Measurements from ENCODE around the gene SRPK2. TPM values are rescaled to one million over a fixed set of nuclear protein-coding genes. Genes with fewer than 3 reads are reported as not detected.
A peak's percentile ranks its signal among the peaks of the same experiment; 100 is the strongest.

SRPK2 gene
- total RNA-seq, 1 donor from 2014 or later: 54.1 TPM

DNA sequence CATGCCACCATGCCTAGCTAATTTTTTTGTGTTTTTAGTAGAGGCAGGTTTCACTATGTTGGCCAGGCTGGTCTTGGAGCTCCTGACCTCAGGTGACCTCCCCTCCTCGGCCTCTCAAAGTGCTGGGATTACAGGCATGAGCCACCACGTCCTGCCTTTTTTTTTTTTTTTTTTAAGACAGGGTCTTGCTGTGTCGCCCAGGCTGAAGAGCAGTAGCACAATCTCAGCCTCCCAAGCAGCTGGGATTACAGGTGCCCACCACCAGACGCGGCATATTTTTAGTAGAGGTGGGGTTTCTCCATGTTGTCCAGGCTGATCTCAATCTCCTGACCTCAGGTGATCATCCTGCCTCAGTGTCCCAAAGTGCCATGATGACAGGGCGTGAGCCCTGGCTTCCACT lies 14.4 kb upstream of the SRPK2 start:
- H2AFZ ChIP-seq (replicated peaks): no peak overlapping the region
- no peak overlapping the region for H3K4me3 Mint-ChIP-seq
- peaks cover 10% of the 10 kb centered on the region for H3K4me1 Mint-ChIP-seq
- TF ChIP-seq EZH2 (IDR thresholded peaks at IDR 0.05) (no peak), EZH2phosphoT487 (IDR thresholded peaks at IDR 0.05) (no peak)
- TF ChIP-seq, protein P1, sequence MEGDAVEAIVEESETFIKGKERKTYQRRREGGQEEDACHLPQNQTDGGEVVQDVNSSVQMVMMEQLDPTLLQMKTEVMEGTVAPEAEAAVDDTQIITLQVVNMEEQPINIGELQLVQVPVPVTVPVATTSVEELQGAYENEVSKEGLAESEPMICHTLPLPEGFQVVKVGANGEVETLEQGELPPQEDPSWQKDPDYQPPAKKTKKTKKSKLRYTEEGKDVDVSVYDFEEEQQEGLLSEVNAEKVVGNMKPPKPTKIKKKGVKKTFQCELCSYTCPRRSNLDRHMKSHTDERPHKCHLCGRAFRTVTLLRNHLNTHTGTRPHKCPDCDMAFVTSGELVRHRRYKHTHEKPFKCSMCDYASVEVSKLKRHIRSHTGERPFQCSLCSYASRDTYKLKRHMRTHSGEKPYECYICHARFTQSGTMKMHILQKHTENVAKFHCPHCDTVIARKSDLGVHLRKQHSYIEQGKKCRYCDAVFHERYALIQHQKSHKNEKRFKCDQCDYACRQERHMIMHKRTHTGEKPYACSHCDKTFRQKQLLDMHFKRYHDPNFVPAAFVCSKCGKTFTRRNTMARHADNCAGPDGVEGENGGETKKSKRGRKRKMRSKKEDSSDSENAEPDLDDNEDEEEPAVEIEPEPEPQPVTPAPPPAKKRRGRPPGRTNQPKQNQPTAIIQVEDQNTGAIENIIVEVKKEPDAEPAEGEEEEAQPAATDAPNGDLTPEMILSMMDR (IDR thresholded peaks at IDR 0.05): no peak
- no peak overlapping the region for H3K4me3 ChIP-seq
- H3F3A ChIP-seq (ENCODE audit: low read depth): no peaks in the 10 kb centered on the region
- H3K27ac Mint-ChIP-seq: no peak overlapping the region
- no peak for DNase-seq (ENCODE audit: low spot score)
- no peaks in the 10 kb centered on the region for H3K27me3 Mint-ChIP-seq (ENCODE audit: insufficient read depth, low read depth)
- H3K27ac ChIP-seq: no peak overlapping the region
- H3K4me2 ChIP-seq: no peak overlapping the region
- H3K9ac ChIP-seq: no peak overlapping the region
- no peaks in the 10 kb centered on the region for H3K79me2 ChIP-seq (ENCODE audit: low read depth)
- H3K36me3 Mint-ChIP-seq: no peaks in the 10 kb centered on the region
- H3K27me3 ChIP-seq: no peaks in the 10 kb centered on the region
- no peaks in the 10 kb centered on the region for H3K36me3 ChIP-seq
- H3K9me3 Mint-ChIP-seq: no peaks in the 10 kb centered on the region
- no peaks in the 10 kb centered on the region for H3K9me3 ChIP-seq (ENCODE audit: low read depth)
- no peaks in the 10 kb centered on the region for H3K4me1 ChIP-seq
- no peaks in the 10 kb centered on the region for H4K20me1 ChIP-seq (ENCODE audit: low read depth)

DNA sequence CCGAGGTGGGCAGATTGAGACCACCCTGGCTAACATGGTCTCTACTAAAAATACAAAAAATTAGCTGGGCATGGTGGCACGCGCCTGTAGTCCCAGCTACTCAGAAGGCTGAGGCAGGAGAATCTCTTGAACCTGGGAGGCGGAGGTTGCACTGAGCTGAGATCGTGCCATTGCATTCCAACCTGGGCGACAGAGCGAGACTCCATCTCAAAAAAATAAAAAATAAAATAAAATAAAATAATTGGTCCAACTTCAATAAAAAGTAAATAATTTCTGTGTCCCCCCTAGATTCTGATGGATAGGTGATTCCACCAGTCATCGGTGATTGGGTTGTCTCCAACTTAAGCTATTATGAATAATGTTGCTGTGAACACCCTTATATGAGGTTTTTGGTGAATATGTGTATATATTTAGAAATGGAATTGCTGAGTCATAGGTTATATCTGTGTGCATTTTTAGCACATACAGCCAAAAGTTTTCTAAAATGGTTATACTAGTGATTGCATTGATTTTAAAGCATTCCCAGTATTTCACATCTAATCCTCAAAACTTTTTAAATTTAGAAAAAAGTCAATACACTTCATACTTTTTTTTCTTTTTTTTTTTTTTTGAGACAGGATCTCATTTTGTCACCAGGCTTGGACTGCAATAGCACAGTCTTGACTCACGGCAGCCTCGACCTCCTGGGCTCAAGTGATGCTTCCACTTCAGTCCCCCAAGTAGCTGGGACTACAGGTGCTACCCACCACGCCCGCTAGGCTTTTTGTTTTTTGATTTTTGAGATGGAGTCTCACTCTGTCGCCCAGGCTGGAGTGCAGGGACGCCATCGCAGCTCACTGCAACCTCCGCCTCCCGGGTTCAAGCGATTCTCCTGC lies 13.7 kb upstream of the SRPK2 start:
- no peak overlapping the region for H3K27ac ChIP-seq
- Mint-ChIP-seq H3K36me3 (no peaks in the 10 kb centered on the region), H3K4me3 (no peak overlapping the region), H3K9me3 (no peaks in the 10 kb centered on the region), H3K27me3 (ENCODE audit: insufficient read depth, low read depth) (no peaks in the 10 kb centered on the region), H3K27ac (no peak overlapping the region), H3K4me1 (peaks cover 10% of the 10 kb centered on the region)
- no peaks in the 10 kb centered on the region for H4K20me1 ChIP-seq (ENCODE audit: low read depth)
- no peaks in the 10 kb centered on the region for H3K36me3 ChIP-seq
- H3K79me2 ChIP-seq (ENCODE audit: low read depth): no peaks in the 10 kb centered on the region
- no peak overlapping the region for H3K4me2 ChIP-seq
- H3K9me3 ChIP-seq (ENCODE audit: low read depth): no peaks in the 10 kb centered on the region
- no peaks in the 10 kb centered on the region for H3K4me1 ChIP-seq
- no peaks in the 10 kb centered on the region for H3K27me3 ChIP-seq
- H3F3A ChIP-seq (ENCODE audit: low read depth): no peaks in the 10 kb centered on the region
- H3K9ac ChIP-seq: no peak overlapping the region
- no peak for DNase-seq (ENCODE audit: low spot score)
- TF ChIP-seq, protein P1 (IDR thresholded peaks at IDR 0.05): no peak
- TF ChIP-seq EZH2 (IDR thresholded peaks at IDR 0.05): no peak
- no peak for TF ChIP-seq EZH2phosphoT487 (IDR thresholded peaks at IDR 0.05)
- no peak overlapping the region for H3K4me3 ChIP-seq
- H2AFZ ChIP-seq (replicated peaks): peak overlapping the region; percentile 99

DNA sequence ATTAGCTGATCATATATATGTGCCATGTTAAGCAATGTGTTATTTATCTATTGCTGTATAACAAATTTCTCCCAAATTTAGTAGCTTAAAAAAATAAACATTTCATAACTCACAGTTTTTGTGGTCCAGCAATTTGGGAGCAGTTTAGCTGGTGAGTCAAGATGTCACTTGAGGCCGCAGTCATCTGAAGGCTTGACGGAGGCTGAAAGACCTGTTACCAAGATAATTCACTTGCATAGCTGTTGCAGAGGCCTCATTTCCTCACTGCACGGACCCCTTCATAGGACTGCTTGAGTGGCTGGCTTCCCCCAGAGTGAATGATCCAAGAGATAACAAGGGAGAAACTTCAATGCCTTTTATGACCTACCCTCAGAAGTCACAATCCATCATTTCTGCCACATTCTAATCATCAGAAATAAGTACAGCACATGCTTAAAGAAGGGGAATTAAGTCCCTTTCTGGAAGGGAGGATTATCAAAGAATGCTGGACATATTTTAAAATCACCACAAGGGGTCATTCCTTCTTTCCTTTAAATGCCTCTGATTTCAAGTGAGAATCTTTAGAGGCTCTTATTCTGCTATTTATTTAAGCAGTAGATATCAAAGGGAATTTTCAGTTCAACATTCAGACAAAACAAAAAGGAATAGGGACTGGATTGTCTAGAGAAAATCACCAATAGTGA lies 10.5 kb upstream of the SRPK2 start:
- no peak overlapping the region for H3K4me2 ChIP-seq
- H3K27me3 ChIP-seq: no peaks in the 10 kb centered on the region
- H3K9me3 ChIP-seq (ENCODE audit: low read depth): no peaks in the 10 kb centered on the region
- Mint-ChIP-seq H3K36me3 (no peaks in the 10 kb centered on the region), H3K27ac (no peak overlapping the region), H3K4me1 (peaks cover 10% of the 10 kb centered on the region), H3K9me3 (no peaks in the 10 kb centered on the region), H3K27me3 (ENCODE audit: insufficient read depth, low read depth) (peaks cover 2% of the 10 kb centered on the region), H3K4me3 (no peak overlapping the region)
- no peaks in the 10 kb centered on the region for H4K20me1 ChIP-seq (ENCODE audit: low read depth)
- H3K4me3 ChIP-seq: no peak overlapping the region
- no peak for DNase-seq (ENCODE audit: low spot score)
- H3K9ac ChIP-seq: no peak overlapping the region
- H3K4me1 ChIP-seq: no peaks in the 10 kb centered on the region
- no peaks in the 10 kb centered on the region for H3K36me3 ChIP-seq
- H3K79me2 ChIP-seq (ENCODE audit: low read depth): no peaks in the 10 kb centered on the region
- no peaks in the 10 kb centered on the region for H3F3A ChIP-seq (ENCODE audit: low read depth)
- H2AFZ ChIP-seq (replicated peaks): no peak overlapping the region
- no peak overlapping the region for H3K27ac ChIP-seq
- no peak for TF ChIP-seq EZH2 (IDR thresholded peaks at IDR 0.05)
- TF ChIP-seq, protein P1 (IDR thresholded peaks at IDR 0.05): peak; percentile 21

Measured in neural progenitor cell (in vitro differentiated cells).